HG02943 (cell line): ENCODE data around the gene MCUB.
A peak's percentile ranks its signal among the peaks of the same experiment; 100 is the strongest.
"Not testable (repeated sequence)": the region's sequence is repeated elsewhere in the genome, so short reads cannot be mapped to it uniquely, and the experiment has no call there.

Experiments
- ATAC-seq: cut with Tn5 transposase; IDR thresholded peaks from one replicate; pipeline ENCODE4 v1.9.1; 2021; ENCODE audit warnings: mild to moderate bottlenecking, low read depth, moderate library complexity; ENCODE audit not compliant: unreplicated experiment

MCUB gene

DNA sequence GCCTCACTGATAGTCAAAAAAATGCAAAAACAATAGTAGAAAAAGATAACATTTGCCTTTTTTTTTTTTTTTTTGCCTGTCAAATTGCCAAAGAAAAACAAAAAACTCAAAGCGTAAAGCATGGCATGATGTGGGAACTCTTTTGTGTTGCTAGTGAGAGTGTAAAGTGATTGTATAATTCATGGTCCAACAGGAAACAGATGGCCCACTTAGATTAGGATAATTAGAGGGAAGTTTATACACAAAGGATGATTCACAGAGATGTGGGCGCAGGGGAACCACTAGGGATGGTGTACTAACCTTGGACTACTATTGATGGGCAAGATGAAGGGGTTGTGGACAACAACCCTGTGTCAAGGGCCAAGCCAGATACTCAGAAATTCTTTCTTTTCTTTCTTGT, 16.4 kb downstream of the MCUB start:
- ATAC-seq = no peak

DNA sequence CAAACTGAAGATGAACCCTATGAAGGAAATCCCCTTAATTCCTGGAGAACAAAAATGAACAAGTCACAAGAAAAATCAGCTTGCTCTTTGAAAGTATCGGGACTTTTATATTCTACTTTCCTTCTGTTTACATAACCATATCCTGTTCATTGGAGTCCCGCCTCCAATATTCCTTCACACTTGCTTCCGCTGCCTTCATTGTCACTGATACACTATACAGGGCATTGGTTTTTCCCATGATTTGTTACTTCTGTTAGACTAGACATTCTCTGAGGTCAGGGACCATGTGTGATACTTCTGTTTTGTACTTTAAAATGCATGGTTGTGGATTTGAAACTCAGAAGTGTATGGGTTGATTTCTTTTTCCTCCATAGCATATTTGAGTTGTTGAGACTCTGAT, 18.8 kb downstream of the MCUB start:
- no peak for ATAC-seq

DNA sequence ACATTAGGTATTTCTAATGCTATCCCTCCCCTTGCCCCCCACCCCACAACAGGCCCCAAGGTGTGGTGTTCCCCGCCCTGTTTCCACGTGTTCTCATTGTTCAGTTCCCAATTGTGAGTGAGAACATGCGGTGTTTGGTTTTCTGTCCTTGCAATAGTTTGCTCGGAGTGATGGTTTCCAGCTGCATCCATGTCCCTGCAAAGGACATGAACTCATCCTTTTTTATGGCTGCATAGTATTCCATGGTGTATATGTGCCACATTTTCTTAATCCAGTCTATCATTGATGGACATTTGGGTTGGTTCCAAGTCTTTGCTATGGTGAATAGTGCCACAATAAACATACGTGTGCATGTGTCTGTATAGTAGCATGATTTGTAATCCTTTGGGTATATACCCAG, 20.0 kb downstream of the MCUB start:
- not testable (repeated sequence) for ATAC-seq

DNA sequence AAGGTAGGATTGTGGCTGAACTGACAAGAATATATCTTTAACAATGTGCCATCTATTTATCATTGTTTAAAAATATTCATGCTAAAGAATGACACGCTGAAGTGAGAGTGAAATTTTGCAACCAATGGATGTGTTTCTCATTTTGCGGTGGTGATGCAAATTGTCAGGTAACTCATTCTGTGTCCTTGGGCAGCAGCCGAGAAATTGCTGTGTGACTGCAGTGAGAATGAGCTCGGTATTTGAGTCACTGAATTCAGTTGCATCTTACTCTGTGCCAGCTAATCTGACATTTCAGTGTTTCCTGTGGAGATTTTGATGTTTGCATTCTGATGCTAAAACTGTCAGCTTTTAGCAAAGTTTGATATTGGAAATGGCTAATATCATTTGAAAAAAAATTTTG, 28.1 kb downstream of the MCUB start:
- ATAC-seq = peak; percentile 98

DNA sequence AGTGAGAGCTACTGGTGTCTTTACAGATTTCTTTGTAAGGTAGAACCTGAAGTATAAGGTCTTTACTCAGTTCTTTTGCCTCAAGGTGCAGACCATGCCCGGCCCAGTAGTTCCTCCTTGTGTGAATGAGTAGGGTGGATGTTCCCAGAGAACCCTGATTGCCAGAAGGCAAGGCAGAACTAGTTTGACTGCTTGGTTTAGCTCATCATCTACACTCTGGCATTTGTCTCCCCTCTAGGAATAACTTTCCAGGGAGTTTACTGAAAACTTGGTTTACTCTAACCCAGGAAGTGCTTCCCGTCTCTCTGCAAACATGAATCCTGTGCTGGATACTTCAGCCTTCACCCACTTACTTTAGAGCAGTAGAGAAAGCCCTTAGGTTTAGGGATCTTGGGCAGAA, 29.1 kb downstream of the MCUB start:
- ATAC-seq = no peak

DNA sequence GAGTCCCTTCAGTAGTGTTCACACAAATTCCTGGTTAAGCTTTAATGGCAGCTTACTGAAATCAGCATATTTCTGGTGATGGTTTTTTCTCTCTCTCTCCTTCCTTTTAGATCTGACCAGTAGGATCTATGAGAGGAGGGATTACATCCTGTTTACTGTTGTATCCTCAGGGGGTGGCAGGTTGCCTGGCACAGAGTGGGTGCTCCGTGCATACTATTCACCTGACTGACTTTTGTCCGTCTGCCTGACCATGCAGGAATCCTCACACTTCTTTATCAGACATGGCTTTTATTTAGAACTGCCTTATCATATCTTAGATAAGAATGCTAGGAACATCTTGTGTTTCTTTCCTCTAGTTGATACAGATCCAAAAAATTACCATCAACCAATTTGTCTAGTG, 29.6 kb downstream of the MCUB start:
- ATAC-seq = no peak

DNA sequence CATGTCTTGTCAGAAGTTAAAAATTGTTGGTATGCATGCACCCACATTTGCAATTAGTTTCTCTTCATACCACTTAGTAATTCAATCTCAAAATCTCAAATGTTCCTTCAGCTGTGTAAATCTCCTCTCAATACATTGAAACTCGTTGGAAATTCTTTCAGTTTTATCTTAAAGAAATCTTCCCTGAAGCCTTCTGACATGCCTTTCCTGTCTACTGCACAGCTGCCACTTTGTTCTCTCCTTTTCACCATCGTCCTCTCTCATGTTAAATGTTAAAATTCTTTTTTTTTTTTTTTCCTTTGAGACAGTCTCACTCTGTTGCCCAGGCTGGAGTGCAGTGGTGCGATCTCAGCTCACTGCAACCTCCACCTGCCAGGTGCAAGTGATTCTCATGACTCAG, 30.9 kb downstream of the MCUB start:
- ATAC-seq = no peak

DNA sequence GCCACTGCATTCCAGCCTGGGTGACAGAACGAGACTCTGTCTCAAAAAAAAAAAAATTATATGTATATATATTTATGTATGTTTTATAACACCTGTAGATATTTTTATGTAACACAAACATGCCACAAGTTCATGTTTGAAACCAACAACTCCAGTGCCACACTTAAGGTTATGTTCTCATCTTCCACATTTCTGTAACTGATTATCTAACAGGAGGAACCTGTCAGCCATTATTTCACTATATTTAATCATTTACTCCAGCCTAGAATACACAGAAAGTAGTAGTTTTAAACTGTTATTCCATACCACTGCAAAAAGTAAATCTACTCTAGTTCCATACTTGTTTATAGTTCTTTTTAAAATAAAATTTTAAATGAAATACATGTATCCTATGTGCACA, 32.3 kb downstream of the MCUB start:
- ATAC-seq = no peak

DNA sequence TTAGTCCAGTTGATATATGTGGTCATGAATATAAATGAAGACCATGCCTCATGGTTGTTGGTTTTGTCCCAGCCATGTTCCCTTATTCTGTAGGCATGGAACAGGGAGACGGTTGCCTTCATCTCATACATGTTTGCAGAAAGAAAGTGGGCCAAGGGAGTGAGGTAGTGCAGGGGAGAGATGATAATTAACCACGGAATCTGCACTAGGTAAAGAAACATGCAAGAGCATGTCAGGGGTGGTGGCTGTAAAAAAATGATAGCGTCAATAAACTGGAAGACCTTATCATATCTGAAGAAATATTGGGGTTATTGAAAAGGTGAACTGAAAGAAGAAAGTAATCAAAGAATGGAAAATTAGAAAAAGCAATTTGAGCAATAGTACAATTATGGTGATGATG, 35.1 kb downstream of the MCUB start:
- ATAC-seq = not testable (repeated sequence)

DNA sequence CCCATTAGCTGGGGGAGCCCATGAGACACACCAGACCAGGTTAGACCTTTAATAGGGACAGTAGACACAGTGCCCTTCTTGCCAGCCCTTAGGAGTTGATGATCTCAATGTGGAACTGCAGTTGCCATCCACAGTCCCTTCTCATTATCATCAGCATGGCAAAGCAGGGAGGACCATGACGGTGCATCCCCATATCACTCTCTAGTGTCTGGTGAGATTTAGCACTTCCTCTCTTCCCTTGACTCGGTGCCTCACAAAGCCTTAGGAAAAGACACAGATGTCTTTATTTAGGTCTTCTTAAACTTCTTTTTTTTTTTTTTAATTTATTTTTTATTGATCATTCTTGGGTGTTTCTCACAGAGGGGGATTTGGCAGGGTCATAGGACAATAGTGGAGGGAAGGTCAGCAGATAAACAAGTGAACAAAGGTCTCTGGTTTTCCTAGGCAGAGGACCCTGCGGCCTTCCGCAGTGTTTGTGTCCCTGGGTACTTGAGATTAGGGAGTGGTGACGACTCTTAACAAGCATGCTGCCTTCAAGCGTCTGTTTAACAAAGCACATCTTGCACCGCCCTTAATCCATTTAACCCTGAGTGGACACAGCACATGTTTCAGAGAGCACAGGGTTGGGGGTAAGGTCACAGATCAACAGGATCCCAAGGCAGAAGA, 36.5 kb downstream of the MCUB start:
- ATAC-seq = not testable (repeated sequence)

DNA sequence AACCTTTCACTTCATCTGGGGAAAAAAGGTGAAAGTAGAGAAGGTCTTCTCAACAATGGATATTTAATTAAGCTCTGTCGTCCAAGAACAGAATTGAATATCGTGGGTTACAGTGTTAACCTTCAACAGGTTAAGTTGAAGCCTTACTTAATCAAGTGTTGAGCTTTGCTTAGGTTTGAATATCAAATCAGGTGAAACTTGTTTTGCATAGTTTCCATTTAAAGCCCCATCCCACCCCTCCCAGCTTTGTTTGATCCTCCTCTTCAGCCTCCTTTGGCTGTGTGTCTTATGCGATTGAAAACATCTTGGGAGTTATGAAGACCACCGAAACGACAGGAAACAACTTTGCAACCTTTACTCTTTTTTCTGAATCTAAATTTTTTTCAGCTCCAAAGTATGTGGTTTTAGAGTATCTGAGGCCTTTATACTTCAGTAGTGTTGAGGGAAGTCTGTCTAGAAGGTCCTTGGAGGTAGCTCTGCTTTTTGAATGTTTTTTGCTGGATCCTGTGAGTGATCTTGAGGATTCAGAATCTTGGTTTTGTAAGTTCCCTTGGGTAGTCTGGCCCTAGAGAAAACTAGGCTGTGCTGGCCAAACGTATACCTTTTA, 39.1 kb downstream of the MCUB start:
- ATAC-seq = no peak

DNA sequence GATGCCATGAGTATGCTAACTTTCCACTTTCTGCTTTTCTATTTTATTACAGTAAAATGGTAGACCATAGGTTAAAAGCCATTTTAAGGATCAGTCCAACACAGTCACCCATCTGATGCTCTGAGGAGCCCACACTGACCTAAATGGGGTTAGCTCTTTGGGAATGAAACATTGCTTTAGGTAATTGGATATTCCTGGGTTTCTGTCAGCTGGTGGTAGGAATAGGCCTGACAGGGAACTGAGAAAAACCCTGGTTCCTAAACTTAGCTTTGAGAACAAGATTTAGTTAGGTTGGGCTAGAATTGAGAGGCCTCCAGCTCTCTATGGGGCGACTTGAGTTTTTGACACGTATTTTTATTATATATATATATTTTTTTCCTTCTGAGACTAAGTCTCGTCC, 40.4 kb downstream of the MCUB start:
- ATAC-seq = no peak

DNA sequence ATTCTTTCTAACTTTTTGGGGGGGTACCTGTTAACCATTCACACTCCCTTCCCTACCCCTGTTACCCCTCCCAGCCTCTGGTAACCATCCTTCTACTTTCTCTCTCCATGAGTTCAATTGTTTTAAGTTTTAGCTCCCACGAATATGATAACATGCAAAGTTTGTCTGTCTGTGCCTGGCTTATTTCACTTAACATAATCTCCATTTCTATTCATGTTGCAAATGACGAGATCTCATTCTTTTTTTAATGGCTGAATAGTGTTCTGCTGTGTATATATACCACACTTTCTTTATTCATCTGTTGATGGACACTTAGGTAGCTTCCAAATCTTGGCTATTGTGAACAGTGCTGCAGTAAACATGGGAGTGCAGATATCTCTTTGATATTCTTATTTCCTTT, 41.3 kb downstream of the MCUB start:
- ATAC-seq = no peak

DNA sequence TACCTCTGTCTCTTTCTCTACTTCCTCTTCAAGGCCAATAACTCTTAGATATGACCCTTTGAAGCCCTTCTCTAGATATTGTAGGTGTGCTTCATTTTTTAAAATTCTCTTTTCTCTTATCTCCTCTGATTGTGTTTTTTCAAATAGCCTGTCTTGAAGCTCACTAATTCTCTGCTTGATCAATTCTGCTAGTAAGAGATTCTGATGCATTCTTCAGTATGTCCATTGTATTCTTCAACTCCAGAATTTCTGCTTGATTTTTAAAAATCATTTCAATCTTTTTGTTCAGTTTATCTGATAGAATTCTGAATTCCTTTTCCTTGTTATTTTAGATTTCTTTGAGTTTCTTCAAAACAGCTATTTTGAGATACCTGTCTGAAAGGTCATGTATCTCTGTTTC, 47.9 kb downstream of the MCUB start:
- no peak for ATAC-seq

DNA sequence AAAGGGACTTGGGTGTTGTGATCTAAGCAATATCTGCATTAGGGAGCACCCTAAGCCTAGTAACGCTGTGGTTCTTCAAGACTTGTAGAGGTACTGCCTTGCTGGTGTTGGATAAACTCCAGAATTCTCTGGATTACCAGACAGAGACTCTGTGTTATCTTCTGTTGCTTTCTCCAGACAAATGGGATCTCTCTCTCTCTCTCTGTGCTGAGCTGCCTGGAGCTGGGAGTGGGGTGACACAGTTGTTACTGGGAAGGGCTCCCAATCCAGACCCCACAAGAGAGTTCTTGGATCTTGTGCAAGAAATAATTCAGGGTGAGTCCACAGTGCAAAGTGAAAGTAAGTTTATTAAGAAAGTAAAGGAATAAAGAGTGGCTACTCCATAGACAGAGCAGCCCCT, 48.8 kb downstream of the MCUB start:
- ATAC-seq = no peak

DNA sequence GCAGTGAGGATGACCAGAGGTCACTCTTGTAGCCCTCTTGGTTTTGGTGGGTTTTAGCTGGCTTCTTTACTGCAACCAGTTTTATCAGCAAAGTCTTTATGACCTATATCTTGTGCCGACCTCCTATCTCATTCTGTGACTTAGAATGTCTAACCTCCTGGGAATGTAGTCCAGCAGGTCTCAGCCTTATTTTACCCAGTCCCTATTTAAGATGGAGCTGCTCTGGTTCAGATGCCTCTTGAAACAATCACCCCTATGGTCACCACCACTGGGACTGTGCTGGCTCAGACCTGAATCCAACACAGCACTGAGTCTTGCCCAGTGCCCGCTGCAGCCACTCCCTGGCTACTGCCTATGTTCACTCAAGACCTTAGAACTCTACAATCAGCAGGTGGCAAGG, 49.4 kb downstream of the MCUB start:
- ATAC-seq = no peak

DNA sequence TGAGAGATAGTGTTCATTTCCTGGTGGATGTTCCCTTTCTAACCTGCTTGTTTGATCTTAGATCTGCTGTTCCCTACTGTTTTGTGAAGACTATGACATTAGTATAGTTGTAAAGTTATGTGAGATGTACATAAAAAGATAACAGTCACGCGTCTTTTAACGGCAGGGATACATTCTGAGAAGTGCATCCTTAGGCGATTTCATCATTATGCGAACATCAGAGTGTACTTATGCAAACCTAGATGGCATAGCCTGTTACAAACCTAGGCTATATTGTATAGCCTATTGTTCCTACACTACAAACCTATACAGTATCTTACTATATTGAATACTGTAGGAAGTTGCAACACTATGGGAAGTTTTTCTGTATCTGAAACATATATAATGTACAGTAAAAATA, 50.4 kb downstream of the MCUB start:
- no peak for ATAC-seq

DNA sequence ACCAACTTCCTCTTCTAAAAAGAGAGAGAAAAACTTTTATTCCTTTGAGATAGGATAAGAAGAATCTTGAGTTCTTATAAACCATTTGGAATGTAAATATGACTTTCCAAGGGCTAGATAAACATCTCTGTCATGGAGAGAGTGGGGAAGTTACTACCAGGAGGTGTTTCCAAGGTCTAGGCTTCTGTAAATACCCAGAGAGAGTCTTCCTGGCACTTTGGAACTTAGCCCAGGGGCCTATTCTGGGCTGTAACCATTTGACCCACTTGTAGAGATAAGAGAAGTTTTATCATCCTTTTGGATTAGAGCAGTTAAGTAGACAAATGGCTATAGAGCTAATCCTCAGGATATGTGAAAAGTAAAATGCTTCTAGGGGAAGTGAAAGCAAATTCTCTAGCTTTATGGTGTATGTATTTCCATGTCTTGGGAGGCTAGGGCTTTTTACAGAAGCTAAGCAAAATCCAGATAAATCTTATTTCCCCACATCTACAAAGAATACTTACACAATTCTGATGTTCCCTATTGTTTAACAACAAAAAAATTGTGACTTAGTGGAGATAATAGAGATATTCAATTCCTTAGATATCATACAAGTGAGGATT, 51.1 kb downstream of the MCUB start:
- no peak for ATAC-seq

DNA sequence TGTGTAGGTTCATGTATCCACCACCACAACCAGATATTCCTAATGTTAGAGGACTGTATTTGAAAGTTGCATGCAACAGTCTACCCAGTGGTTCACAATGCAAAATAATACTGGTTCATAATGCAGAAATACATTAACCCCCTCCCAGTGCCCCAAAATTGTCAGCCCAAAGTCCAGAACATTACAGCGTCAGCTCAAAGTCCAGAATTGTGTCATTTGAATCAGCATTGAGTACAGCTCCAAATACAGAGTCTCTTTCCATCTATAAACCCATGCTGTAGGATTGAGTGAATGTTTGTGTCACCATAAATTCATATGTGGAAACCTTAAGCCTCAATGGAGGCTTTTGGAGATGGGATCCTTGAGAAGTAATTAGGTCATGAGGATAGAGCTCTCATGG, 54.0 kb downstream of the MCUB start:
- no peak for ATAC-seq

DNA sequence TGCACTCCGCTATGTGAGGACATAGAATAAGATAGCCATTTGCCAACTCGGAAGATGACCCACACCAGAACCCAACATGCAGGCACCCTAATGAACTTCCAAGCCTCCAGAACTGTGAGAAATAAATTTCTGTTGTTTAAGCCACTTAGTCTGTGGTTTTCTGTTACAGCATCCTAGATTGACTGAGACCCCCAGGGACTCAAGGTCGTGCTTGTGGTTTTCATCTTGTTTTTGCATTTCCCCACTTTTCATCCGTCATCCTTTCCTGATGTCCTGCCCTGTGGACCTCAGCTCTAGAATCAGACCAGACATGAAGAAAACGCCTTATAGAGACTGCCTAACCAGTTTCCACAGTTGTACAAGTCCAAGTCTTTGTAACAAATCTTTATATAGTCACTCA, 54.4 kb downstream of the MCUB start:
- no peak for ATAC-seq

DNA sequence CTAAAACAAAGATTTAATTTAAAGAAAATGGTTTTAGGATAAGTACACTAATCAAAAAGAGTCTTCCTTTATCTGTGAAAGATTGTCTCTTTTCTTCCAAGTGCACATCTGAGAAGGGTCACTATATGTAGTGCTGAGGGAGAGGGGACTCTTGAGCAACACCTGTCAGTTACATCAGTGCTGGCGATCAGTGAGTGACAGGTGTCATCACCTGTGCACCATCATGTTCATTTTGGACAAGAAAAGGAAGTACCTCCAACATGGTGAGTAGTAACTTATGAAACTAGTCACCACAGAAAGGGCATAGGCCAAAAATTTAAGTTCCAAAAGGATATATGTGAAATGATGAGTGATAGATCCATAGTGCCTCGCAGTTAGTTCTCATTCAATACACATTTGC, 55.7 kb downstream of the MCUB start:
- ATAC-seq = no peak

DNA sequence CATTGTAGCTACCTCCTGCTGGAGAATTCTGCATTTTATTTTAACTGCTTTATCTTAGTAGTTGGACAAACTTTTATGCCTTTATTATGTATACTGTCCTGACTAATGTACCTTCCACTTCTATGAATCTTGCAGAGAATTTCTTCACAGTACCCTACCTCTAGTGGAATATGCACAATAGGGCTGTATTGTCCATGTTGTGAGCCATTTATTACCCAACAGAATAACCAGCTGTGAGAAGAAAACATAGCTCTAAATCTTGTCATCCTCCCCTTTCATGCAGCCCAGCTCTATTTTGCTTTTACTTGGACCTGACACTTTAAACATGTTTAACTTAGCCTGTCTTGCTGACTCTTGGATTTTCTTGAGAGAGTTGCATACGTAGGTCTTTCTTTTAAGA, 56.2 kb downstream of the MCUB start:
- ATAC-seq = no peak
